Measurements from ENCODE around the gene ANKRD23.

The ANKRD23 gene

DNA sequence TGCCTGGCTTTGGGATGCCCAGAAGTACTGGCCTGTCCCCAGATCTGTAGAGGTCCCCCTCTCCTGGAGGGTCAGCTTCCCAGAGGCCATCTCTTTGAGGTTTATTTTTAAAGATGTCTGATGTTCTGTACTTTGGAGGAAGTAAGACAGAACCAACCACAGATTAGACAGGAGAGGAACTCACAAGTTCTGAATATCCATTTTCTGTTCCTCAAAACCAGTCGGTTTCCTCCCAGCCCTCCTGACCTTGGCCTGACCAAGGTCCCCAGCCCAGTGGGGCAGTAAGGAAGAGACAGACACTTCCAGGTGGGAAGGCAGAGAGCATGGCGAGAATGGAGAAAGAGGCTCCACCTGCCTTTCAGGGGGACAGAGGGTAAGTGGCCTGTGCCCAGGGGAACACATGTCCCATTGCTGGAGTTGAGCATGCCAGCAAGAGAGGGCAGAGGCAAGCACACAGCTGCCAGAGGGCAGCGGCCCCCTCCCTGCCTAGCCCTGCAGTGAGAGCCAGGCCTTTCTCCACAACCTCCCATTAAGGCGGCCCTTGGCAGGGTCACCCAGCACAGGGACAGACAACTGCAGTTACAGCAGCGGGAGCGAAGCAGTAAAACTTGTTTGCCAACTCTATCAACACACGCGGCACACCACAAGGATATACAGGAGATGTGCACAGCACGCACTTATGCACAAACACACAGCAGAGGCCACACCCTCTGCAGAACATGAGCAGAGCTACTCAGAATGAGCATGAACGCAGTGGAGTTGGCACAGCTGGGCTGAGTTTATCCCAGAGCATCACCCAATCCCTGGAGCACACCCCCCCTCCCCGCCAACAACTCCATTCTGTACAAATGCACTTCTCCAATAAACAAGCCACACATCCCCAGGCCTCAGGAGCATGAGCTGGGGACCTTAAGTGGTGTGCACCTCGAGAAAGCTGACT, 44.5 kb upstream of the ANKRD23 start:
- TF ChIP-seq FOXP2 (optimal IDR thresholded peaks at IDR 0.05; ENCODE audit: borderline replicate concordance, extremely low read depth, extremely low read length, insufficient read depth): no peak
- TF ChIP-seq TAF1 (IDR thresholded peaks at IDR 0.05; ENCODE audit: borderline replicate concordance, insufficient read depth, low read length): no peak
- TF ChIP-seq, protein P1, sequence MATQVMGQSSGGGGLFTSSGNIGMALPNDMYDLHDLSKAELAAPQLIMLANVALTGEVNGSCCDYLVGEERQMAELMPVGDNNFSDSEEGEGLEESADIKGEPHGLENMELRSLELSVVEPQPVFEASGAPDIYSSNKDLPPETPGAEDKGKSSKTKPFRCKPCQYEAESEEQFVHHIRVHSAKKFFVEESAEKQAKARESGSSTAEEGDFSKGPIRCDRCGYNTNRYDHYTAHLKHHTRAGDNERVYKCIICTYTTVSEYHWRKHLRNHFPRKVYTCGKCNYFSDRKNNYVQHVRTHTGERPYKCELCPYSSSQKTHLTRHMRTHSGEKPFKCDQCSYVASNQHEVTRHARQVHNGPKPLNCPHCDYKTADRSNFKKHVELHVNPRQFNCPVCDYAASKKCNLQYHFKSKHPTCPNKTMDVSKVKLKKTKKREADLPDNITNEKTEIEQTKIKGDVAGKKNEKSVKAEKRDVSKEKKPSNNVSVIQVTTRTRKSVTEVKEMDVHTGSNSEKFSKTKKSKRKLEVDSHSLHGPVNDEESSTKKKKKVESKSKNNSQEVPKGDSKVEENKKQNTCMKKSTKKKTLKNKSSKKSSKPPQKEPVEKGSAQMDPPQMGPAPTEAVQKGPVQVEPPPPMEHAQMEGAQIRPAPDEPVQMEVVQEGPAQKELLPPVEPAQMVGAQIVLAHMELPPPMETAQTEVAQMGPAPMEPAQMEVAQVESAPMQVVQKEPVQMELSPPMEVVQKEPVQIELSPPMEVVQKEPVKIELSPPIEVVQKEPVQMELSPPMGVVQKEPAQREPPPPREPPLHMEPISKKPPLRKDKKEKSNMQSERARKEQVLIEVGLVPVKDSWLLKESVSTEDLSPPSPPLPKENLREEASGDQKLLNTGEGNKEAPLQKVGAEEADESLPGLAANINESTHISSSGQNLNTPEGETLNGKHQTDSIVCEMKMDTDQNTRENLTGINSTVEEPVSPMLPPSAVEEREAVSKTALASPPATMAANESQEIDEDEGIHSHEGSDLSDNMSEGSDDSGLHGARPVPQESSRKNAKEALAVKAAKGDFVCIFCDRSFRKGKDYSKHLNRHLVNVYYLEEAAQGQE (IDR thresholded peaks at IDR 0.05; ENCODE audit: insufficient read depth in 1 of 2, low read depth in 2 of 2, low read length in 2 of 2): no peak
- TF ChIP-seq SIN3A (IDR thresholded peaks at IDR 0.05; ENCODE audit: borderline replicate concordance, insufficient read depth, low read length): no peak
- TF ChIP-seq POLR2AphosphoS5 (IDR thresholded peaks at IDR 0.05; ENCODE audit: low read depth, low read length): no peak

GRCh38 chr2:96887493-96888012, 43.7 kb upstream of the ANKRD23 start:
- no peak for TF ChIP-seq FOXP2 (optimal IDR thresholded peaks at IDR 0.05; ENCODE audit: borderline replicate concordance, extremely low read depth, extremely low read length, insufficient read depth)
- TF ChIP-seq, protein P1 (IDR thresholded peaks at IDR 0.05; ENCODE audit: insufficient read depth in 1 of 2, low read depth in 2 of 2, low read length in 2 of 2): no peak
- no peak for TF ChIP-seq TAF1 (IDR thresholded peaks at IDR 0.05; ENCODE audit: borderline replicate concordance, insufficient read depth, low read length)
- TF ChIP-seq SIN3A (IDR thresholded peaks at IDR 0.05; ENCODE audit: borderline replicate concordance, insufficient read depth, low read length): no peak
- no peak for TF ChIP-seq POLR2AphosphoS5 (IDR thresholded peaks at IDR 0.05; ENCODE audit: low read depth, low read length)

DNA sequence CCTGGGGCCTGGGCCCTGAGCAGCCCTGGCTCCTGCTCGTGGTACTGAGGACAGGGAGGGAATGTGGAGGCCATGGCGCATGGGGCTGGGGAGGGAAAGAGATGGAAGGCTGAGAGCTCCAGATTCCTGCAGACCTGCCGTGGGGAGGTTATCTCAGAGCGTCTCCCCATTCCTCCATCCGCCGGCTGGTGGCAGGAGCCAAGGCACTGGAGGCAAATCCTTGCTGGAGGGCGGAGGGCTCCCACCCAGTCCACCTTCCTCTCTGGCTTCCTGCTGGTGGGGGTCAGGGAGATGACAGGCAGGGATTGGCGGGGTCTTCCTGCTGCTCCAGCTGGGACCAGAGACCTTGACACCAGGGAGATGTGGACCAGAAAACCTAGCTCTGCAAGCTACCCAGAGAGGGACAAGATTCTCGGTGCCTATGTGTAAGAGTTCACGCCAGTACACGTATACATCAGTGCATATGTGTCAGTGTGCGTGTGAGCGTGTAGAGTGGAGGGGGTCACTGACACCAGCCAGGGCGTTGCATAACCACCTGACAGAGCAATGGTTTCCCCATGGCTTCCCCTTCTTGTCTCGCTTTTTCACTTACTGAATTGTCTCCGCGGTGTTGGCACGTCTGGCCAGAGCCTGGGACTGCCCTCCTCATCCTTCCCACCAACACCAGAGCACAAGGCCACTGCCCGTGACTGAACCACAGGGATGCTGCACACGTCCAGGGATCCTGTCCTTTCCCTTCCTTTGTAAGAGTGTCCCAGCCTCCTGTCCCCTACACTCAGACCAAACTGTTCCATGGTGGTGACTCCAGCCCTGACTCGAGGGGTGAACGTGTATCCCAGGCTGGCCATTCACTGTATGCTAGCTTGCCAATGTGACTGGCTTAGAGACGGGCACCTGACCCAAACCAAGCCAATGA, 41.9 kb upstream of the ANKRD23 start:
- no peak for TF ChIP-seq FOXP2 (optimal IDR thresholded peaks at IDR 0.05; ENCODE audit: borderline replicate concordance, extremely low read depth, extremely low read length, insufficient read depth)
- no peak for TF ChIP-seq TAF1 (IDR thresholded peaks at IDR 0.05; ENCODE audit: borderline replicate concordance, insufficient read depth, low read length)
- TF ChIP-seq, protein P1 (IDR thresholded peaks at IDR 0.05; ENCODE audit: insufficient read depth in 1 of 2, low read depth in 2 of 2, low read length in 2 of 2): no peak
- TF ChIP-seq POLR2AphosphoS5 (IDR thresholded peaks at IDR 0.05; ENCODE audit: low read depth, low read length): no peak
- no peak for TF ChIP-seq SIN3A (IDR thresholded peaks at IDR 0.05; ENCODE audit: borderline replicate concordance, insufficient read depth, low read length)

DNA sequence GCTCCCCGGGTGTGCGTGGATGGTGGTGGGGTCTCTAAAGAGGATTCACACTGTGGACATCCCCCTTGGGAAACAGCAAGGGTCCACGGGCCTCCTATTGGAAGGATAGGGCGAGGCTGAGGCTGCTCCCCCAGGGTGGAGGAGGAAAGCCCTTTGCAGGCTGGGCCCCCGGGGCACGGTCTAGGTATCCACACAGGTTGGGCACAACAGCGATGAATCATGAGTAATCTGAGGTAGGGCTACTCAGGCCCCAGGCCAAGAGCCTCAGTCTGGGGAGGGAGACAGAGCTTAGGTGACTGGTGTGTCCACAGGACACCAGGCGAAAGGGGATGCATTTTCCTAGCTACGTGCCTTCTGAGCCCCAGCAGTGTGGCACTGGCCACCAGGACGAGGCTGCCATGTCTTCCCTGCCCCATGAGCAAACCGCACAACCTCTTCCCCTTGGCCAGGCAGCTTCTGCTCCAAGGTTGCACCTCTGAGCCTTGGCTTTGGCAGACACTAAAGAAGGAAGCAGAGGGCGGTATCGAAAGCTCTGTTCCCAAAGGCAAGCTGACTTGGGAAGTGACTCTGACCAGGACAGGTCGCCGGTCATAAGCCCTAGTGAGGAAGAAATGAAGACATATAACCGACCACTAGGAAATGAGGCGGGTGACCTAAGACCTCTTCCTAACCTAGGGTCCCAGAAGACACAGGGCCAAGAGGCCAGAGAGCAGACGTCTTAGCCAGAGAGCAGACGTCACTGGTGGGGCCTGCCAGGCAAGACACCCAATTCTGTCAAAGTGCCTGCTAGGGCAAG, 40.7 kb upstream of the ANKRD23 start:
- TF ChIP-seq SIN3A (IDR thresholded peaks at IDR 0.05; ENCODE audit: borderline replicate concordance, insufficient read depth, low read length): no peak
- TF ChIP-seq POLR2AphosphoS5 (IDR thresholded peaks at IDR 0.05; ENCODE audit: low read depth, low read length): no peak
- TF ChIP-seq, protein P1 (IDR thresholded peaks at IDR 0.05; ENCODE audit: insufficient read depth in 1 of 2, low read depth in 2 of 2, low read length in 2 of 2): no peak

Measured in PFSK-1 (cell line).